Neural progenitor cell (in vitro differentiated cells): ENCODE data around the gene RALGAPB.

Experiments
- EZH2phosphoT487 ChIP-seq: fragments of 200-600 bp; sonication (generic); IDR thresholded peaks from 2 replicates; pipeline ENCODE4 v1.6.1; 2017; ENCODE audit warnings: antibody characterized with exemption
- TF ChIP-seq, protein P1 (sequence below): fragments of 200-600 bp; sonication (generic); IDR thresholded peaks from 2 replicates; pipeline ENCODE4 v1.5.1; 2017; ENCODE audit warnings: antibody characterized with exemption, mild to moderate bottlenecking

- TF ChIP-seq, protein P1, sequence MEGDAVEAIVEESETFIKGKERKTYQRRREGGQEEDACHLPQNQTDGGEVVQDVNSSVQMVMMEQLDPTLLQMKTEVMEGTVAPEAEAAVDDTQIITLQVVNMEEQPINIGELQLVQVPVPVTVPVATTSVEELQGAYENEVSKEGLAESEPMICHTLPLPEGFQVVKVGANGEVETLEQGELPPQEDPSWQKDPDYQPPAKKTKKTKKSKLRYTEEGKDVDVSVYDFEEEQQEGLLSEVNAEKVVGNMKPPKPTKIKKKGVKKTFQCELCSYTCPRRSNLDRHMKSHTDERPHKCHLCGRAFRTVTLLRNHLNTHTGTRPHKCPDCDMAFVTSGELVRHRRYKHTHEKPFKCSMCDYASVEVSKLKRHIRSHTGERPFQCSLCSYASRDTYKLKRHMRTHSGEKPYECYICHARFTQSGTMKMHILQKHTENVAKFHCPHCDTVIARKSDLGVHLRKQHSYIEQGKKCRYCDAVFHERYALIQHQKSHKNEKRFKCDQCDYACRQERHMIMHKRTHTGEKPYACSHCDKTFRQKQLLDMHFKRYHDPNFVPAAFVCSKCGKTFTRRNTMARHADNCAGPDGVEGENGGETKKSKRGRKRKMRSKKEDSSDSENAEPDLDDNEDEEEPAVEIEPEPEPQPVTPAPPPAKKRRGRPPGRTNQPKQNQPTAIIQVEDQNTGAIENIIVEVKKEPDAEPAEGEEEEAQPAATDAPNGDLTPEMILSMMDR, result no peak
- TF ChIP-seq EZH2phosphoT487, result no peak
Measured at GRCh38 chr20:38449046-38449445, 23.6 kb upstream of the RALGAPB start.
